H1 (cell line): ENCODE data around the gene PAX8. TPM values are rescaled to one million over a fixed set of nuclear protein-coding genes. Genes with fewer than 3 reads are reported as not detected.

Experiments used
- ASH2L ChIP-seq: fragments of 200-600, 300-600 bp; sonication (generic); IDR thresholded peaks from one replicate; pipeline ENCODE4 v1.7.1; 2017; ENCODE audit warnings: low read length
- EP300 ChIP-seq, 2 experiments: IDR thresholded peaks; 1 replicate in 1 of 2; 2 replicates in 1 of 2; pipeline ENCODE4 v1.6.1; 2011 to 2012; ENCODE audit warnings: low read depth in 2 of 2, low read length in 2 of 2, mild to moderate bottlenecking in 2 of 2, borderline replicate concordance in 1 of 2, inconsistent platforms in 1 of 2, moderate library complexity in 1 of 2
- POU5F1 ChIP-seq: IDR thresholded peaks from 2 replicates; pipeline ENCODE4 v1.6.1; 2011; ENCODE audit warnings: low read depth, mild to moderate bottlenecking, low read length, moderate library complexity
- RAD21 ChIP-seq, 2 experiments: IDR thresholded peaks in 1 of 2; conservative IDR thresholded peaks in 1 of 2; 2 replicates each; pipeline ENCODE4 v1.6.1; 2011; ENCODE audit warnings: low read depth in 2 of 2, low read length in 2 of 2, improper control_type of control experiment in 1 of 2, inconsistent platforms in 1 of 2, mild to moderate bottlenecking in 1 of 2, moderate library complexity in 1 of 2
- TCF12 ChIP-seq: IDR thresholded peaks from 2 replicates; pipeline ENCODE4 v1.6.1; 2011; ENCODE audit warnings: low read depth, mild to moderate bottlenecking, low read length
- ZNF274 ChIP-seq: IDR thresholded peaks from 2 replicates; pipeline ENCODE4 v1.7.0; 2012; ENCODE audit warnings: low read length, borderline replicate concordance; ENCODE audit errors: extremely low read depth
- polyA plus RNA-seq, 7 experiments: library from polyadenylated mRNA; depleted of rRNA in 3 of 7; stranded (reverse) in 5 of 7; unstranded in 2 of 7; fragments of >200 nt in 5 of 7; fragments of 200-250 nt in 2 of 7; gene quantifications; 1 replicate in 5 of 7; 2 replicates in 1 of 7; 4 replicates in 1 of 7; pipeline versions ENCODE4 v1.2.1 to v1.2.3, GENCODE V29; 2011 to 2013; ENCODE audit warnings: missing spikeins in 2 of 7, mixed read lengths in 2 of 7
- total RNA-seq: library from RNA; stranded (reverse); fragmentation: NEBNext Ultra II Directional; extraction: Animal tissue kit (Norgen Biotek cat#: 25700); gene quantifications from 2 replicates; pipeline ENCODE4 v1.2.1, GENCODE V29; 2021
- TF ChIP-seq, protein P1 (sequence below): fragments of 300-600 bp; sonication (generic); IDR thresholded peaks from 2 replicates; pipeline ENCODE4 v1.7.1; 2012; ENCODE audit warnings: low read length, moderate library complexity, mild to moderate bottlenecking, inconsistent platforms; ENCODE audit not compliant: insufficient replicate concordance
- TF ChIP-seq, protein P2 (sequence below): IDR thresholded peaks from 2 replicates; pipeline ENCODE4 v1.6.1; 2012; ENCODE audit warnings: low read length, inconsistent platforms

PAX8 gene
- total and polyA plus RNA-seq, 2 of the 8 experiments (the other 6 are each of a cell fraction or from before 2014, with no cell fraction given): 0.02 TPM; not detected in 1

DNA sequence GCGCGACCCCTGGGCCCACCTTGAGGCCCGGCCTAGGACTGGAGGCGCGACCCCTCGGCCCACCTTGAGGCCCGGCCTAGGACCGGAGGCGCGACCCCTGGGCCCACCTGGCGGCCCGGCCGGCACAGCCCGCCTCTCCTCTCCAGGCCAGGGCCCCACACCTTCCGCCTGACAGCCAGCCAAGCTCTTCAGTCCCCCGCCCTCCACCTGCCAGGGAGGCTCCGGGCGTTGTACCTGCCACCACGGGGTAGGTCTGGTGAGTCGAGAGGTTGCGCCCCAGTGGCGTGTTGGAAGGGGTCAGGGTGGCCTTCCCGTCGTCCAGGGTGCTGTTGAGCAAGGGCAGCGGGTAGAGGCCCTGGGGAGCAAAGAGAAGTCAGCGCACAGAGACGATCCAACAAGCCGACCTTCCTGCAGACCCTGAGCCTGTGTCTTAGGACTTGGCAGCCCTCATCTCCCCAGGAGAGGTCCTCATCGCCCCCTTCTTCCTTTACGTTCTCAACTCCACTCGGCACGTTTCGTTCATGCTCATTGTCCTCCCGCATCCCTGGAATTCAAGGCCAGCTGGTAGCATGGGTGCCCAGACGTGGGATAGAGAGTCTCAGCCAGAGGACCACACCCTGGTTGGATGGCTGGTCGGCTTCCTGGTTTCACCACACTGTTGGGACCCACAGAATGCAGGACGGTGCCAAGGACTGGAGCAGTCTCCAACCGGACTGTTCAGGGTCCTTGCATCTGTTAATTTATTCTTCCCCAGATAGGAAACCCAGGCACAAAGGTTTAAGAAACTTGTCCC is 42.2 kb downstream of the PAX8 start (continued):
- TF ChIP-seq, protein P1, sequence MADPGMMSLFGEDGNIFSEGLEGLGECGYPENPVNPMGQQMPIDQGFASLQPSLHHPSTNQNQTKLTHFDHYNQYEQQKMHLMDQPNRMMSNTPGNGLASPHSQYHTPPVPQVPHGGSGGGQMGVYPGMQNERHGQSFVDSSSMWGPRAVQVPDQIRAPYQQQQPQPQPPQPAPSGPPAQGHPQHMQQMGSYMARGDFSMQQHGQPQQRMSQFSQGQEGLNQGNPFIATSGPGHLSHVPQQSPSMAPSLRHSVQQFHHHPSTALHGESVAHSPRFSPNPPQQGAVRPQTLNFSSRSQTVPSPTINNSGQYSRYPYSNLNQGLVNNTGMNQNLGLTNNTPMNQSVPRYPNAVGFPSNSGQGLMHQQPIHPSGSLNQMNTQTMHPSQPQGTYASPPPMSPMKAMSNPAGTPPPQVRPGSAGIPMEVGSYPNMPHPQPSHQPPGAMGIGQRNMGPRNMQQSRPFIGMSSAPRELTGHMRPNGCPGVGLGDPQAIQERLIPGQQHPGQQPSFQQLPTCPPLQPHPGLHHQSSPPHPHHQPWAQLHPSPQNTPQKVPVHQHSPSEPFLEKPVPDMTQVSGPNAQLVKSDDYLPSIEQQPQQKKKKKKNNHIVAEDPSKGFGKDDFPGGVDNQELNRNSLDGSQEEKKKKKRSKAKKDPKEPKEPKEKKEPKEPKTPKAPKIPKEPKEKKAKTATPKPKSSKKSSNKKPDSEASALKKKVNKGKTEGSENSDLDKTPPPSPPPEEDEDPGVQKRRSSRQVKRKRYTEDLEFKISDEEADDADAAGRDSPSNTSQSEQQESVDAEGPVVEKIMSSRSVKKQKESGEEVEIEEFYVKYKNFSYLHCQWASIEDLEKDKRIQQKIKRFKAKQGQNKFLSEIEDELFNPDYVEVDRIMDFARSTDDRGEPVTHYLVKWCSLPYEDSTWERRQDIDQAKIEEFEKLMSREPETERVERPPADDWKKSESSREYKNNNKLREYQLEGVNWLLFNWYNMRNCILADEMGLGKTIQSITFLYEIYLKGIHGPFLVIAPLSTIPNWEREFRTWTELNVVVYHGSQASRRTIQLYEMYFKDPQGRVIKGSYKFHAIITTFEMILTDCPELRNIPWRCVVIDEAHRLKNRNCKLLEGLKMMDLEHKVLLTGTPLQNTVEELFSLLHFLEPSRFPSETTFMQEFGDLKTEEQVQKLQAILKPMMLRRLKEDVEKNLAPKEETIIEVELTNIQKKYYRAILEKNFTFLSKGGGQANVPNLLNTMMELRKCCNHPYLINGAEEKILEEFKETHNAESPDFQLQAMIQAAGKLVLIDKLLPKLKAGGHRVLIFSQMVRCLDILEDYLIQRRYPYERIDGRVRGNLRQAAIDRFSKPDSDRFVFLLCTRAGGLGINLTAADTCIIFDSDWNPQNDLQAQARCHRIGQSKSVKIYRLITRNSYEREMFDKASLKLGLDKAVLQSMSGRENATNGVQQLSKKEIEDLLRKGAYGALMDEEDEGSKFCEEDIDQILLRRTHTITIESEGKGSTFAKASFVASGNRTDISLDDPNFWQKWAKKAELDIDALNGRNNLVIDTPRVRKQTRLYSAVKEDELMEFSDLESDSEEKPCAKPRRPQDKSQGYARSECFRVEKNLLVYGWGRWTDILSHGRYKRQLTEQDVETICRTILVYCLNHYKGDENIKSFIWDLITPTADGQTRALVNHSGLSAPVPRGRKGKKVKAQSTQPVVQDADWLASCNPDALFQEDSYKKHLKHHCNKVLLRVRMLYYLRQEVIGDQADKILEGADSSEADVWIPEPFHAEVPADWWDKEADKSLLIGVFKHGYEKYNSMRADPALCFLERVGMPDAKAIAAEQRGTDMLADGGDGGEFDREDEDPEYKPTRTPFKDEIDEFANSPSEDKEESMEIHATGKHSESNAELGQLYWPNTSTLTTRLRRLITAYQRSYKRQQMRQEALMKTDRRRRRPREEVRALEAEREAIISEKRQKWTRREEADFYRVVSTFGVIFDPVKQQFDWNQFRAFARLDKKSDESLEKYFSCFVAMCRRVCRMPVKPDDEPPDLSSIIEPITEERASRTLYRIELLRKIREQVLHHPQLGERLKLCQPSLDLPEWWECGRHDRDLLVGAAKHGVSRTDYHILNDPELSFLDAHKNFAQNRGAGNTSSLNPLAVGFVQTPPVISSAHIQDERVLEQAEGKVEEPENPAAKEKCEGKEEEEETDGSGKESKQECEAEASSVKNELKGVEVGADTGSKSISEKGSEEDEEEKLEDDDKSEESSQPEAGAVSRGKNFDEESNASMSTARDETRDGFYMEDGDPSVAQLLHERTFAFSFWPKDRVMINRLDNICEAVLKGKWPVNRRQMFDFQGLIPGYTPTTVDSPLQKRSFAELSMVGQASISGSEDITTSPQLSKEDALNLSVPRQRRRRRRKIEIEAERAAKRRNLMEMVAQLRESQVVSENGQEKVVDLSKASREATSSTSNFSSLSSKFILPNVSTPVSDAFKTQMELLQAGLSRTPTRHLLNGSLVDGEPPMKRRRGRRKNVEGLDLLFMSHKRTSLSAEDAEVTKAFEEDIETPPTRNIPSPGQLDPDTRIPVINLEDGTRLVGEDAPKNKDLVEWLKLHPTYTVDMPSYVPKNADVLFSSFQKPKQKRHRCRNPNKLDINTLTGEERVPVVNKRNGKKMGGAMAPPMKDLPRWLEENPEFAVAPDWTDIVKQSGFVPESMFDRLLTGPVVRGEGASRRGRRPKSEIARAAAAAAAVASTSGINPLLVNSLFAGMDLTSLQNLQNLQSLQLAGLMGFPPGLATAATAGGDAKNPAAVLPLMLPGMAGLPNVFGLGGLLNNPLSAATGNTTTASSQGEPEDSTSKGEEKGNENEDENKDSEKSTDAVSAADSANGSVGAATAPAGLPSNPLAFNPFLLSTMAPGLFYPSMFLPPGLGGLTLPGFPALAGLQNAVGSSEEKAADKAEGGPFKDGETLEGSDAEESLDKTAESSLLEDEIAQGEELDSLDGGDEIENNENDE: no peak
- TF ChIP-seq POU5F1: no peak
- TF ChIP-seq ASH2L: no peak
- TF ChIP-seq ZNF274: no peak
- TF ChIP-seq TCF12: no peak
- no peak for TF ChIP-seq RAD21 (IDR thresholded peaks at IDR 0.05 in 1 of 2, conservative IDR thresholded peaks at IDR 0.05 in 1 of 2; ENCODE audit: low read depth in 2 of 2, low read length in 2 of 2)
- TF ChIP-seq EP300 (IDR thresholded peaks at IDR 0.05; ENCODE audit: borderline replicate concordance in 1 of 2, low read depth in 2 of 2, low read length in 2 of 2): no peak
- TF ChIP-seq, protein P2, sequence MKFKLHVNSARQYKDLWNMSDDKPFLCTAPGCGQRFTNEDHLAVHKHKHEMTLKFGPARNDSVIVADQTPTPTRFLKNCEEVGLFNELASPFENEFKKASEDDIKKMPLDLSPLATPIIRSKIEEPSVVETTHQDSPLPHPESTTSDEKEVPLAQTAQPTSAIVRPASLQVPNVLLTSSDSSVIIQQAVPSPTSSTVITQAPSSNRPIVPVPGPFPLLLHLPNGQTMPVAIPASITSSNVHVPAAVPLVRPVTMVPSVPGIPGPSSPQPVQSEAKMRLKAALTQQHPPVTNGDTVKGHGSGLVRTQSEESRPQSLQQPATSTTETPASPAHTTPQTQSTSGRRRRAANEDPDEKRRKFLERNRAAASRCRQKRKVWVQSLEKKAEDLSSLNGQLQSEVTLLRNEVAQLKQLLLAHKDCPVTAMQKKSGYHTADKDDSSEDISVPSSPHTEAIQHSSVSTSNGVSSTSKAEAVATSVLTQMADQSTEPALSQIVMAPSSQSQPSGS: no peak
